Fibroblast of the conjunctiva (primary cell): ENCODE results near the gene WEE1.
"Not testable (repeated sequence)": the region's sequence is repeated elsewhere in the genome, so short reads cannot be mapped to it uniquely, and the experiment has no call there.

ENCODE experiments used
- DNase-seq: peaks from one replicate; pipeline ENCODE4 v3.0.0-alpha.2; 2010; ENCODE audit warnings: low read depth

The WEE1 gene

GRCh38 chr11:9596926-9597464 lies 23.5 kb downstream of the WEE1 start:
- no peak for DNase-seq

- no peak for DNase-seq
Measured at GRCh38 chr11:9600166-9600565, 26.7 kb downstream of the WEE1 start.

GRCh38 chr11:9600644-9601036 lies 27.2 kb downstream of the WEE1 start:
- no peak for DNase-seq

- no peak for DNase-seq
Measured at GRCh38 chr11:9601037-9601875, 27.8 kb downstream of the WEE1 start.

- DNase-seq: no peak
Measured at GRCh38 chr11:9601876-9602199, 28.4 kb downstream of the WEE1 start.

GRCh38 chr11:9603214-9603613 lies 29.7 kb downstream of the WEE1 start:
- not testable (repeated sequence) for DNase-seq

- DNase-seq: no peak
Measured at GRCh38 chr11:9604134-9604533, 30.7 kb downstream of the WEE1 start.

GRCh38 chr11:9605742-9606141 lies 32.3 kb downstream of the WEE1 start:
- DNase-seq: no peak

- no peak for DNase-seq
Measured at GRCh38 chr11:9606809-9607510, 33.5 kb downstream of the WEE1 start.

GRCh38 chr11:9607511-9607899 lies 34.0 kb downstream of the WEE1 start:
- DNase-seq: no peak

GRCh38 chr11:9609002-9609759 lies 35.7 kb downstream of the WEE1 start:
- no peak for DNase-seq

- DNase-seq: no peak
Measured at GRCh38 chr11:9609841-9610240, 36.4 kb downstream of the WEE1 start.

- peak; percentile 96 for DNase-seq
Measured at GRCh38 chr11:9613118-9613829, 39.8 kb downstream of the WEE1 start.

GRCh38 chr11:9613830-9614762 lies 40.6 kb downstream of the WEE1 start:
- peak; percentile 67 for DNase-seq

GRCh38 chr11:9615031-9615451 lies 41.6 kb downstream of the WEE1 start:
- no peak for DNase-seq

GRCh38 chr11:9616042-9616675 lies 42.7 kb downstream of the WEE1 start:
- no peak for DNase-seq

- no peak for DNase-seq
Measured at GRCh38 chr11:9616858-9617257, 43.4 kb downstream of the WEE1 start.

- DNase-seq: peak; percentile 78
Measured at GRCh38 chr11:9617940-9618339, 44.5 kb downstream of the WEE1 start.

GRCh38 chr11:9619004-9619403 lies 45.5 kb downstream of the WEE1 start:
- no peak for DNase-seq

- no peak for DNase-seq
Measured at GRCh38 chr11:9619971-9620370, 46.5 kb downstream of the WEE1 start.
